GM12873 (cell line): ENCODE measurements around the gene TMEM135.

Source experiments
- TF ChIP-seq, protein P1 (sequence below): IDR thresholded peaks from 2 replicates; pipeline ENCODE4 v1.5.1; 2012; ENCODE audit warnings: low read depth, mild to moderate bottlenecking, moderate library complexity, low read length, control low read depth; ENCODE audit not compliant: insufficient read depth; ENCODE audit errors: missing control alignments

Gene TMEM135

DNA sequence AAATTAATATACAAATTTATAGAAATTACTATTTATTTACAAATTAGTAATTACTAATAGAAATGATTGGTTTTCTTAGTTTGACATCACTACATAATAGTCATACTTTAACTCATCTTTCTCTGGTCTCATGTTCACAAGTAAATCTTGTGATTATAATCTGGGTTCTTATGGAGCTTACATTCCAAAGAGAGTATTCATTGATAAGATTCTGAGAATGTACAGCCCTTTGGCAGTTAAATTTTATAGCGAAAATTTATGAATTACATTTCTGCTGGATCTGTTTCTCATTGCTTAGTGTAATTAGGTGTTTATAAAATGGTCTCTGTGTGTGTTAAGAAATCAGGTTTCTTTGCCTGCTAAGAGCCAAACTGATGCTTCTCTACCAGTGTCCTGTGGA, 175.2 kb downstream of the TMEM135 start:
- TF ChIP-seq, protein P1, sequence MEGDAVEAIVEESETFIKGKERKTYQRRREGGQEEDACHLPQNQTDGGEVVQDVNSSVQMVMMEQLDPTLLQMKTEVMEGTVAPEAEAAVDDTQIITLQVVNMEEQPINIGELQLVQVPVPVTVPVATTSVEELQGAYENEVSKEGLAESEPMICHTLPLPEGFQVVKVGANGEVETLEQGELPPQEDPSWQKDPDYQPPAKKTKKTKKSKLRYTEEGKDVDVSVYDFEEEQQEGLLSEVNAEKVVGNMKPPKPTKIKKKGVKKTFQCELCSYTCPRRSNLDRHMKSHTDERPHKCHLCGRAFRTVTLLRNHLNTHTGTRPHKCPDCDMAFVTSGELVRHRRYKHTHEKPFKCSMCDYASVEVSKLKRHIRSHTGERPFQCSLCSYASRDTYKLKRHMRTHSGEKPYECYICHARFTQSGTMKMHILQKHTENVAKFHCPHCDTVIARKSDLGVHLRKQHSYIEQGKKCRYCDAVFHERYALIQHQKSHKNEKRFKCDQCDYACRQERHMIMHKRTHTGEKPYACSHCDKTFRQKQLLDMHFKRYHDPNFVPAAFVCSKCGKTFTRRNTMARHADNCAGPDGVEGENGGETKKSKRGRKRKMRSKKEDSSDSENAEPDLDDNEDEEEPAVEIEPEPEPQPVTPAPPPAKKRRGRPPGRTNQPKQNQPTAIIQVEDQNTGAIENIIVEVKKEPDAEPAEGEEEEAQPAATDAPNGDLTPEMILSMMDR, result no peak

DNA sequence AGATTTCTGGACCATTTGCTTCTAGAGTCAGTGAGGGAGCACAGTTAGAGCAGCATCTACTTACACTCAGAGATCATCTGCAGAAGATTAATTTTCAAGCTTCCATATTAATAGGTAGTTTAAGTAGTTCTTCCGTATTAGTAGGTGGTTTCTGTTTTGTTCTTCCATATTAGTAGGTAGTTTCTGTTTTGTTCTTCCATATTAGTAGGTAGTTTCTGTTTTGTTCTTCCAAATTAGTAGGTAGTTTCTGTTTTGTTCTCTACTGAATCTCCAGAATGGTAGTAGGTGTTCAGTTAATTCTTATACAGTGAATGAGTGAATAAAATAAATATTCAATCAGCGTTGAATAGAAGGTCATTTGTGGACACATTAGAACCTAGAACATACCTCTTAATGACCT, 175.7 kb downstream of the TMEM135 start:
- TF ChIP-seq, protein P1, result no peak

DNA sequence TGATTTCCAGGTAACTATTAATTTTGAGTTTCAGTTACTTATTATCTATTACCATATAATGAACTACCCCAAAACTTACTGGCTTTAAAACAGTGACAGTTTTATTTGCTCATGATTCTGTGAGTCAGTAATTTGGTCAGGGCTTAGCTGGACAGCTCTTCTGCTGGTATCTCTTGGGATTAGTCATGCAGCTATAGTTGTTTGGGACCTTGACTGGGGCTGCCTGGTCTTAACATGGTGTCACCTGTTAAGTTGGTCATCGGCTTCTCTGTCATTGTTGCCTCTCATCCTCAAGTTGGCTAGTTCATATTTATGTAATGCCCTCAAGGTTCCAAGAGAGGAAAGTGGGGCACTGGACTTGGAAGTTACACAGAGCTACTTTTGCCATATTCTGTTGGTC, 177.5 kb downstream of the TMEM135 start:
- TF ChIP-seq, protein P1, result no peak

DNA sequence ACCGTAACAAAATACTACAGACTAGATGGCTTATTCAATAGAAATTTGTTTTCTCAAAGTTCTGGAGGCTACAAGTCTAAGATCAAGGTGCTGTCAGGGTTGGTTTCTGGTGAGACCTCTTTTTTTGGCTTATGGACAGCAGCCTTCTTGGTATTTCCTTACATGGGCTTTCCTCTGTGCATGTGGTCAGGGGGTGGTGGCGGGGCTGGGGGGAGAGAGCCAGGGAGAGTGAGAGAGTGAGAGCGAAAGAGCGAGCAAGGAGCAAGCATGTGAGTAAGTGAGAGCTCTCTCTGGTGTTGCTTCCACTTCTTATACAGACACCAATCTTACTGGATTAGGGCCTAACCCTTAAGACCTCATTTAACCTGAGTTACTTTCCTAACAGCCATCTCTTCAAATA, 181.5 kb downstream of the TMEM135 start:
- TF ChIP-seq, protein P1, result no peak

- TF ChIP-seq, protein P1, result no peak
These were observed 186.1 kb downstream of the TMEM135 start for GRCh38 chr11:87223816-87224215.

DNA sequence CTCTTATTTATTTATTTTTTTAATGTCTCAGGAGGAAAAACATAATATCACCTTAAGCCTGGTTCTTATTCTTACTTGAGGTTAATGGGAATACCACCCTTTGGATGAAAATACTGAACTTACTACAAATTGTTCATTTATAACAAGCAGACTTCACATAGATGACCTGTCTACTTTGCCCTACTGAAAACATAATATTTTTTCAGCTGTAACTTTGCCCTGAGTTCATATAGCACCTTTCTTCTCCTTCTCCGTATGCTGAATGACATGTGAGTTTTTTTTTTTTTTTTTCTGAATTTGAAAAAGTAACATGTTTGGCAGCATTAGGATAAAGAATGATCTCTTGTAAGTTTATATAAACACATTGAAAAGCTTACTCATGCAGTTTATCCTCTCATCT, 186.8 kb downstream of the TMEM135 start:
- TF ChIP-seq, protein P1, result no peak

DNA sequence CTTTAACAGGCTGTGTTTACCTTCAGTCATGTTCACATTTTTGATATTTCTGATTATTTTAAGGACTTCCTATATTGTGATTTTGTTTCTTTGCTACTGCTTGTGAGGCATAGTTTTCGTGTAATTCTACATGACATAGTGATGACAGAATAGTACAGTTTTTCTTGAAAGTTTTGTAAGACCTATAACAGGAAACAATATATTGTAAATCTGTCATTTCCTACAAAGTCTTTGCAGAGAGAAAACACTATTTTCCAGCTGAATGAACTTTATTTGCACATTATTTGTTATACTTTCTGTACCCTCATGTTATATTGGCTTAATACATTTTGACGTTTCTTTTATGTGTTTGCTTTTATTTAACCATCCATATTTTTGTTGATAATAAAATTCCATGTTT, 191.1 kb downstream of the TMEM135 start:
- TF ChIP-seq, protein P1, result no peak
